Measurements from ENCODE around the gene ITPK1. TPM values are rescaled to one million over a fixed set of nuclear protein-coding genes. Genes with fewer than 3 reads are reported as not detected.

Gene ITPK1
- total RNA-seq, 1 experiment from 2014 or later = 88.6 TPM

- intact Hi-C loops (cut with micrococcal nuclease; ENCODE audit: unreplicated experiment) = no loop called here
- Histone ChIP-seq H3K9me2 (ENCODE audit: insufficient read depth) (no peaks in the 10 kb centered on the region), H3F3A (ENCODE audit: insufficient read depth, low read depth) (no peaks in the 10 kb centered on the region), H3K4me1 (replicated peaks; ENCODE audit: insufficient read depth) (peaks cover 8% of the 10 kb centered on the region; the same call in 1 of the 2 replicates), H2AFZ (no peak overlapping the region), H3K36me3 (ENCODE audit: low read depth) (no peaks in the 10 kb centered on the region), H3K79me2 (ENCODE audit: low read depth) (no peaks in the 10 kb centered on the region), H3K27ac (no peak overlapping the region), H3K9me3 (ENCODE audit: insufficient read depth, low read depth) (no peaks in the 10 kb centered on the region), H3K4me3 (no peak overlapping the region), H4K20me1 (ENCODE audit: insufficient read depth) (no peaks in the 10 kb centered on the region), H3K4me2 (no peak overlapping the region), H3K27me3 (ENCODE audit: insufficient read depth, low read depth) (no peaks in the 10 kb centered on the region)
- CTCF ChIA-PET = interaction anchor here (0.6 kb wide), 1 partner anchor 74 kb away, joined by 11 read pairs; no protein-coding TSS in a partner anchor
- POLR2A ChIA-PET (ENCODE audit: unreplicated experiment) = no interaction called here
- TF ChIP-seq, protein P1, sequence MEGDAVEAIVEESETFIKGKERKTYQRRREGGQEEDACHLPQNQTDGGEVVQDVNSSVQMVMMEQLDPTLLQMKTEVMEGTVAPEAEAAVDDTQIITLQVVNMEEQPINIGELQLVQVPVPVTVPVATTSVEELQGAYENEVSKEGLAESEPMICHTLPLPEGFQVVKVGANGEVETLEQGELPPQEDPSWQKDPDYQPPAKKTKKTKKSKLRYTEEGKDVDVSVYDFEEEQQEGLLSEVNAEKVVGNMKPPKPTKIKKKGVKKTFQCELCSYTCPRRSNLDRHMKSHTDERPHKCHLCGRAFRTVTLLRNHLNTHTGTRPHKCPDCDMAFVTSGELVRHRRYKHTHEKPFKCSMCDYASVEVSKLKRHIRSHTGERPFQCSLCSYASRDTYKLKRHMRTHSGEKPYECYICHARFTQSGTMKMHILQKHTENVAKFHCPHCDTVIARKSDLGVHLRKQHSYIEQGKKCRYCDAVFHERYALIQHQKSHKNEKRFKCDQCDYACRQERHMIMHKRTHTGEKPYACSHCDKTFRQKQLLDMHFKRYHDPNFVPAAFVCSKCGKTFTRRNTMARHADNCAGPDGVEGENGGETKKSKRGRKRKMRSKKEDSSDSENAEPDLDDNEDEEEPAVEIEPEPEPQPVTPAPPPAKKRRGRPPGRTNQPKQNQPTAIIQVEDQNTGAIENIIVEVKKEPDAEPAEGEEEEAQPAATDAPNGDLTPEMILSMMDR (conservative IDR thresholded peaks at IDR 0.05) = no peak
- BruUV-seq (replicated peaks) = no TSS peak
- DNase-seq = no peak
These were observed 5.5 kb upstream of the ITPK1 start for GRCh38 chr14:93121030-93121834.

GRCh38 chr14:93120517-93120916 is 4.8 kb upstream of the ITPK1 start:
- H3K36me3 ChIP-seq (ENCODE audit: low read depth) = no peaks in the 10 kb centered on the region
- no TSS peak for BruUV-seq (replicated peaks)
- DNase-seq = no peak
- intact Hi-C loops (cut with micrococcal nuclease; ENCODE audit: unreplicated experiment) = no loop called here
- no peaks in the 10 kb centered on the region for H3K27me3 ChIP-seq (ENCODE audit: insufficient read depth, low read depth)
- POLR2A ChIA-PET (ENCODE audit: unreplicated experiment) = no interaction called here
- H3K4me3 ChIP-seq = no peak overlapping the region
- H3K9me2 ChIP-seq (ENCODE audit: insufficient read depth) = no peaks in the 10 kb centered on the region
- H3K4me1 ChIP-seq (replicated peaks; ENCODE audit: insufficient read depth) = peaks cover 8% of the 10 kb centered on the region; the same call in 1 of the 2 replicates
- H3K9me3 ChIP-seq (ENCODE audit: insufficient read depth, low read depth) = no peaks in the 10 kb centered on the region
- CTCF ChIA-PET = interaction anchor here (0.6 kb wide), 1 partner anchor 74 kb away, joined by 11 read pairs; no protein-coding TSS in a partner anchor
- no peak overlapping the region for H2AFZ ChIP-seq
- H3K4me2 ChIP-seq = no peak overlapping the region
- H4K20me1 ChIP-seq (ENCODE audit: insufficient read depth) = no peaks in the 10 kb centered on the region
- TF ChIP-seq, protein P1 (conservative IDR thresholded peaks at IDR 0.05) = no peak
- TF ChIP-seq EZH2 (IDR thresholded peaks at IDR 0.05; ENCODE audit: low read depth) = no peak
- H3K27ac ChIP-seq = no peak overlapping the region
- H3F3A ChIP-seq (ENCODE audit: insufficient read depth, low read depth) = no peaks in the 10 kb centered on the region
- H3K79me2 ChIP-seq (ENCODE audit: low read depth) = no peaks in the 10 kb centered on the region

- ChIA-PET POLR2A (ENCODE audit: unreplicated experiment) (no interaction called here), CTCF (no interaction called here)
- peaks cover 31% of the 10 kb centered on the region for H3K4me1 ChIP-seq (replicated peaks; ENCODE audit: insufficient read depth)
- H3K79me2 ChIP-seq (ENCODE audit: low read depth) = peaks cover 33% of the 10 kb centered on the region
- no peaks in the 10 kb centered on the region for H3K9me3 ChIP-seq (ENCODE audit: insufficient read depth, low read depth)
- no TSS peak for BruUV-seq (replicated peaks)
- TF ChIP-seq, protein P1 (conservative IDR thresholded peaks at IDR 0.05) = no peak
- no peak for TF ChIP-seq EZH2 (IDR thresholded peaks at IDR 0.05; ENCODE audit: low read depth)
- no peaks in the 10 kb centered on the region; the same call in 1 of the 2 replicates for H4K20me1 ChIP-seq (ENCODE audit: insufficient read depth)
- H3K4me2 ChIP-seq = peak overlapping the region; percentile 99
- no peaks in the 10 kb centered on the region for H3K9me2 ChIP-seq (ENCODE audit: insufficient read depth)
- H3K36me3 ChIP-seq (ENCODE audit: low read depth) = no peaks in the 10 kb centered on the region
- H2AFZ ChIP-seq = peak overlapping the region; percentile 98
- H3K4me3 ChIP-seq = peak overlapping the region; percentile 70
- intact Hi-C loops (cut with micrococcal nuclease; ENCODE audit: unreplicated experiment) = loop anchor here (5.0 kb wide), 1 partner anchor 501 kb away; no protein-coding TSS in a partner anchor
- peaks cover 10% of the 10 kb centered on the region; the same call in 1 of the 2 replicates for H3F3A ChIP-seq (ENCODE audit: insufficient read depth, low read depth)
- H3K27ac ChIP-seq = peak overlapping the region; percentile 70
- no peak for DNase-seq
- H3K27me3 ChIP-seq (ENCODE audit: insufficient read depth, low read depth) = no peaks in the 10 kb centered on the region
These were observed 1.0 kb upstream of the ITPK1 start for GRCh38 chr14:93116676-93117200.
